ENCODE data around the gene CDH4.

Gene CDH4

DNA sequence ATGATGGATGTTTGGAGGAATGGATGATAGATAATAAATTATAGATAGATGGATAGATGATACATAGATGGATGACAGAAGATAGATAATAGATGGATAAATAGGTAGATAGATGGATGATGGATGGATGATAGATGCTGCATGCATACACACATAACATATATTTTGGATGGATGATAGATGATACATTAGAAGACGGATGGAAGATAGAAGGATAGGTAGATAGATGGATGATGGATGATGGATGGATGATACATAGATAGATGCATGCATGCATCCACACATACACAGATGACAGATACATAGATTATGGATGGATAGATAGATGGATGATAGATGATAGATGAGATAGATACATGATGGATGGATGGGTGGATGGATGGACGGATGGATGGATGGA is 425.9 kb downstream of the CDH4 start:
- no peak overlapping the region for H3K4me2 ChIP-seq (ENCODE audit: insufficient read depth, low read length, poor library complexity, severe bottlenecking)
- no peak overlapping the region for H2BK15ac ChIP-seq (ENCODE audit: low read length)
- no peak overlapping the region for H2AK5ac ChIP-seq (ENCODE audit: low read depth, low read length)
- 100% methylated on average over 1 of the region's 2 CpGs; no CpG with 5 or more reads in 1 of the 2 donors for WGBS, 2 donors (ENCODE audit: extremely low coverage in 2 of 2, insufficient read length in 2 of 2, insufficient replicate concordance in 1 of 2)
- no peak for DNase-seq (ENCODE audit: low spot score)
- no peaks in the 10 kb centered on the region for H3K36me3 ChIP-seq (replicated peaks in 1 of 2; ENCODE audit: control insufficient read depth in 2 of 2, insufficient read depth in 2 of 2, low read length in 2 of 2)
- no peak overlapping the region for H3K23ac ChIP-seq (ENCODE audit: low read depth, low read length, poor library complexity)
- H2BK5ac ChIP-seq (ENCODE audit: low read length): no peak overlapping the region
- H3K4ac ChIP-seq (ENCODE audit: low read length): no peak overlapping the region
- no peak overlapping the region for H3K14ac ChIP-seq (ENCODE audit: low read length)
- H2BK120ac ChIP-seq (ENCODE audit: low read depth, low read length): no peak overlapping the region
- no peak overlapping the region for H3K27ac ChIP-seq (replicated peaks; ENCODE audit: low read length)
- H3K9me3 ChIP-seq (replicated peaks in 1 of 2; ENCODE audit: control insufficient read depth in 2 of 2, insufficient read depth in 1 of 2, low read depth in 1 of 2, low read length in 2 of 2): no peaks in the 10 kb centered on the region
- no peak overlapping the region for H3K18ac ChIP-seq (ENCODE audit: low read length)
- H4K91ac ChIP-seq (ENCODE audit: low read depth, low read length, poor library complexity): no peak overlapping the region
- no peaks in the 10 kb centered on the region for H3K27me3 ChIP-seq (ENCODE audit: control insufficient read depth in 3 of 3, insufficient read depth in 3 of 3, low read depth in 1 of 3, low read length in 3 of 3)
- H3K4me3 ChIP-seq (ENCODE audit: low read length in 2 of 2): no peak overlapping the region
- H2AFZ ChIP-seq (ENCODE audit: low read length): no peak overlapping the region
- H3K9ac ChIP-seq (ENCODE audit: low read depth, low read length, poor library complexity): no peak overlapping the region
- H3K4me1 ChIP-seq (ENCODE audit: control insufficient read depth in 2 of 2, insufficient read depth in 1 of 2, low read depth in 1 of 2, low read length in 2 of 2): peaks cover 3 to 14% of the 10 kb centered on the region in 2 donors
- H2BK12ac ChIP-seq (ENCODE audit: low read length): no peak overlapping the region
- H4K8ac ChIP-seq (ENCODE audit: low read depth, low read length): no peak overlapping the region
- H3K79me1 ChIP-seq (ENCODE audit: low read depth, low read length): no peaks in the 10 kb centered on the region

DNA sequence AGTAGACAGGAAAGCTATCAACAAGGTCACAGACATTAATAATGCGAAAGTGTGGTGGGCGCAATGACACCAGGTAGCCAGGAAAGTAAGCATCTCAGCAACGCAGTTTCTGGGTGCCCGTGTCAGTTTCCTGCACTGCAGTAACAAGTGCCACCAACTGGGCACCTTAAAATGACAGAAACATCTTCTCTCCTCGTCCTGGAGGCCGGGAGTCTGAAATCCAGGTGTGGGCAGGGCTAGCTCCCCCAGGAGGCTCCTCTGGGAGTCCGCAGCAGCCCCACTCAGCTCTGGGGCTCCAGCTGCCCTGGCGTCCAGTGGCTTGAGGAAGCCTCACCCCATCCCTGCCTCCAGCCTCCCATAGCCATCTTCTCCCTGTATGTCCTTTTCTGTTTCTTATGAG is 426.4 kb downstream of the CDH4 start:
- H3K79me1 ChIP-seq (ENCODE audit: low read depth, low read length): no peaks in the 10 kb centered on the region
- no peak overlapping the region for H3K4ac ChIP-seq (ENCODE audit: low read length)
- H4K91ac ChIP-seq (ENCODE audit: low read depth, low read length, poor library complexity): no peak overlapping the region
- H3K9ac ChIP-seq (ENCODE audit: low read depth, low read length, poor library complexity): no peak overlapping the region
- H3K4me2 ChIP-seq (ENCODE audit: insufficient read depth, low read length, poor library complexity, severe bottlenecking): no peak overlapping the region
- H3K27me3 ChIP-seq (ENCODE audit: control insufficient read depth in 3 of 3, insufficient read depth in 3 of 3, low read depth in 1 of 3, low read length in 3 of 3): no peaks in the 10 kb centered on the region
- H3K23ac ChIP-seq (ENCODE audit: low read depth, low read length, poor library complexity): no peak overlapping the region
- H2AFZ ChIP-seq (ENCODE audit: low read length): no peak overlapping the region
- no peak overlapping the region for H2BK5ac ChIP-seq (ENCODE audit: low read length)
- peaks cover 3 to 14% of the 10 kb centered on the region in 2 donors for H3K4me1 ChIP-seq (ENCODE audit: control insufficient read depth in 2 of 2, insufficient read depth in 1 of 2, low read depth in 1 of 2, low read length in 2 of 2)
- H4K8ac ChIP-seq (ENCODE audit: low read depth, low read length): no peak overlapping the region
- no peaks in the 10 kb centered on the region for H3K9me3 ChIP-seq (replicated peaks in 1 of 2; ENCODE audit: control insufficient read depth in 2 of 2, insufficient read depth in 1 of 2, low read depth in 1 of 2, low read length in 2 of 2)
- no CpG with 5 or more reads among the region's 8 CpGs for WGBS, 2 donors (ENCODE audit: extremely low coverage in 2 of 2, insufficient read length in 2 of 2, insufficient replicate concordance in 1 of 2)
- H3K14ac ChIP-seq (ENCODE audit: low read length): no peak overlapping the region
- H2BK120ac ChIP-seq (ENCODE audit: low read depth, low read length): no peak overlapping the region
- H3K27ac ChIP-seq (replicated peaks; ENCODE audit: low read length): no peak overlapping the region
- no peak overlapping the region for H2AK5ac ChIP-seq (ENCODE audit: low read depth, low read length)
- H3K36me3 ChIP-seq (replicated peaks in 1 of 2; ENCODE audit: control insufficient read depth in 2 of 2, insufficient read depth in 2 of 2, low read length in 2 of 2): no peaks in the 10 kb centered on the region
- no peak overlapping the region for H2BK15ac ChIP-seq (ENCODE audit: low read length)
- DNase-seq (ENCODE audit: low spot score): no peak
- no peak overlapping the region for H2BK12ac ChIP-seq (ENCODE audit: low read length)
- no peak overlapping the region for H3K18ac ChIP-seq (ENCODE audit: low read length)
- no peak overlapping the region for H3K4me3 ChIP-seq (ENCODE audit: low read length in 2 of 2)

DNA sequence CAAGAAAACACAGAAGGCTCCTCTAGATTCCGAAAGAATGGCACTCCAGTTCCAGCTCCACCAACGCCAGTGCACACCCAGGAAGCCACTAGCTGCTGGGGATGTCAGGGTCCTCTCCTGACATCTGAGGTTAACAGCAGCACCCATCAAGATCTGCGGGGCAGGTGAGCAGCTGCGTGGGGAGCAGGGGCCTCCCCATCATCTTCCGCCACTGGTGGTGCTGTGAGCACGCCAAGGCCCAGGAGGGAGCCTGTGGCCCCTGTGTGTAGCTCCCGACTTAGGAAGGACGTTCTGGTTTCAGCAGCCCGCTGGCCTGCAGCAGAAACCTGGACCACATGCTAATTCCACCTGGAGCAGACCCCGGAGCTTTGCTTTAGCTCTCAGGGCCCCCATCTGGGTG is 427.4 kb downstream of the CDH4 start:
- H2AFZ ChIP-seq (ENCODE audit: low read length): no peak overlapping the region
- no peak overlapping the region for H3K14ac ChIP-seq (ENCODE audit: low read length)
- H3K79me1 ChIP-seq (ENCODE audit: low read depth, low read length): no peaks in the 10 kb centered on the region
- no peak overlapping the region for H3K9ac ChIP-seq (ENCODE audit: low read depth, low read length, poor library complexity)
- H3K27ac ChIP-seq (replicated peaks; ENCODE audit: low read length): no peak overlapping the region
- DNase-seq (ENCODE audit: low spot score): no peak
- no peak overlapping the region for H2BK12ac ChIP-seq (ENCODE audit: low read length)
- no peak overlapping the region for H2BK5ac ChIP-seq (ENCODE audit: low read length)
- peaks cover 3 to 13% of the 10 kb centered on the region in 2 donors for H3K4me1 ChIP-seq (ENCODE audit: control insufficient read depth in 2 of 2, insufficient read depth in 1 of 2, low read depth in 1 of 2, low read length in 2 of 2)
- H3K18ac ChIP-seq (ENCODE audit: low read length): no peak overlapping the region
- no peak overlapping the region for H2BK120ac ChIP-seq (ENCODE audit: low read depth, low read length)
- H3K36me3 ChIP-seq (replicated peaks in 1 of 2; ENCODE audit: control insufficient read depth in 2 of 2, insufficient read depth in 2 of 2, low read length in 2 of 2): no peaks in the 10 kb centered on the region
- H2BK15ac ChIP-seq (ENCODE audit: low read length): no peak overlapping the region
- H4K91ac ChIP-seq (ENCODE audit: low read depth, low read length, poor library complexity): no peak overlapping the region
- no peaks in the 10 kb centered on the region for H3K9me3 ChIP-seq (replicated peaks in 1 of 2; ENCODE audit: control insufficient read depth in 2 of 2, insufficient read depth in 1 of 2, low read depth in 1 of 2, low read length in 2 of 2)
- no CpG with 5 or more reads among the region's 10 CpGs for WGBS, 2 donors (ENCODE audit: extremely low coverage in 2 of 2, insufficient read length in 2 of 2, insufficient replicate concordance in 1 of 2)
- no peak overlapping the region for H3K4me2 ChIP-seq (ENCODE audit: insufficient read depth, low read length, poor library complexity, severe bottlenecking)
- no peak overlapping the region for H3K4ac ChIP-seq (ENCODE audit: low read length)
- no peaks in the 10 kb centered on the region for H3K27me3 ChIP-seq (ENCODE audit: control insufficient read depth in 3 of 3, insufficient read depth in 3 of 3, low read depth in 1 of 3, low read length in 3 of 3)
- no peak overlapping the region for H3K4me3 ChIP-seq (ENCODE audit: low read length in 2 of 2)
- no peak overlapping the region for H4K8ac ChIP-seq (ENCODE audit: low read depth, low read length)
- no peak overlapping the region for H3K23ac ChIP-seq (ENCODE audit: low read depth, low read length, poor library complexity)
- peak overlapping the region; percentile 32 for H2AK5ac ChIP-seq (ENCODE audit: low read depth, low read length)

DNA sequence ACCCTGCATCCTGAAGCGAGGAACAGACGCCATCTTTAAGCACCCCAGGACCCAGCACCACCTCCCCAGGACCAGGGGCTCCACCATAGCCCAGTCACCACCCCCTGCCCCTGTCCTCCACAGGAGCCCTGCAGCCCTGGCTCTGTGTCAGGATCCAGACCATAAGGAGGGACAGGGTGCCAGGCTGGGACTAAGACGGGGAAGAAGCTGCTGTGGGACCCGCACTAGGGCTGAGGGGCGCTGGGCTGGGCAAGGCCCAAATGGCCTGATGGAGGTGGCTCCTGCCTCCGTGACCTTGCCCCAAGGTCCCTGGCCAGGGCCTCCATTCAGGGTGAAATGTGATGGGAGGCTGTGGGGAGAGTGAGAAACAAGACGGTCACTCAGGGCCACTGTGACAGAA is 428.0 kb downstream of the CDH4 start:
- no peak overlapping the region for H3K4me2 ChIP-seq (ENCODE audit: insufficient read depth, low read length, poor library complexity, severe bottlenecking)
- no CpG with 5 or more reads among the region's 7 CpGs for WGBS, 2 donors (ENCODE audit: extremely low coverage in 2 of 2, insufficient read length in 2 of 2, insufficient replicate concordance in 1 of 2)

More for the DNA sequence above, 428.0 kb downstream of the CDH4 start:
- Histone ChIP-seq H3K27ac (replicated peaks; ENCODE audit: low read length) (no peak overlapping the region), H3K9me3 (replicated peaks in 1 of 2; ENCODE audit: control insufficient read depth in 2 of 2, insufficient read depth in 1 of 2, low read depth in 1 of 2, low read length in 2 of 2) (no peaks in the 10 kb centered on the region), H2AFZ (ENCODE audit: low read length) (no peak overlapping the region), H4K8ac (ENCODE audit: low read depth, low read length) (no peak overlapping the region), H3K9ac (ENCODE audit: low read depth, low read length, poor library complexity) (no peak overlapping the region), H2BK120ac (ENCODE audit: low read depth, low read length) (peak overlapping the region; percentile 34), H3K79me1 (ENCODE audit: low read depth, low read length) (no peaks in the 10 kb centered on the region), H3K4me3 (ENCODE audit: low read length in 2 of 2) (no peak overlapping the region), H3K18ac (ENCODE audit: low read length) (peak overlapping the region; percentile 90), H2BK5ac (ENCODE audit: low read length) (no peak overlapping the region), H3K23ac (ENCODE audit: low read depth, low read length, poor library complexity) (no peak overlapping the region), H3K14ac (ENCODE audit: low read length) (peak overlapping the region; percentile 42), H3K4ac (ENCODE audit: low read length) (no peak overlapping the region), H3K36me3 (replicated peaks in 1 of 2; ENCODE audit: control insufficient read depth in 2 of 2, insufficient read depth in 2 of 2, low read length in 2 of 2) (no peaks in the 10 kb centered on the region), H3K4me1 (ENCODE audit: control insufficient read depth in 2 of 2, insufficient read depth in 1 of 2, low read depth in 1 of 2, low read length in 2 of 2) (peaks cover 3 to 13% of the 10 kb centered on the region in 2 donors), H2BK12ac (ENCODE audit: low read length) (peak overlapping the region; percentile 69), H2BK15ac (ENCODE audit: low read length) (no peak overlapping the region), H4K91ac (ENCODE audit: low read depth, low read length, poor library complexity) (no peak overlapping the region), H3K27me3 (ENCODE audit: control insufficient read depth in 3 of 3, insufficient read depth in 3 of 3, low read depth in 1 of 3, low read length in 3 of 3) (no peaks in the 10 kb centered on the region), H2AK5ac (ENCODE audit: low read depth, low read length) (peak overlapping the region; percentile 66)
- no peak for DNase-seq (ENCODE audit: low spot score)
